ENCODE data around the gene VRK1. TPM values are rescaled to one million over a fixed set of nuclear protein-coding genes. Genes with fewer than 3 reads are reported as not detected.

Gene VRK1
- total RNA-seq, 1 experiment from 2014 or later = 39.1 TPM

DNA sequence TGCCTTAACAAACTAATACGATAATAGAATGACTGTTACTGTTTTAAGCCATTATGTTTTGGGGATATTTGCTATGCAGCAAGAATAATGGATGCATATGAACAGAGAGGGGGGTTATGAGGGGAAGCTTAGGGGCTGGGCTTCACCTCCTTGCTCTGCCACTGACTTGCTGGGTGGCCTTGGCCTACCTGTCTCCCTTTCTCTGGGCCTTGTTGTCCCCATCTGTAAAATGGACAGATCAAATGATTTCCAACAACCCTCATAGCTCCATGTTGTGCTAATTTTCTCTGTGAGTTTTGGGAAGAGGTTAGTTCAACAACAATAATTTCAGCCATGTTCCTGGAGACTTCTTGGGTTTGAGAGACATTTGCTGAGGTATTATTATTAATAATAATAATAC, 119.6 kb downstream of the VRK1 start:
- CTCF ChIA-PET = no interaction called here
- BruUV-seq (replicated peaks) = no TSS peak
- Histone ChIP-seq H3K4me3 (ENCODE audit: low read length) (no peak overlapping the region), H3K27ac (ENCODE audit: low read length) (no peak overlapping the region), H3K4me1 (ENCODE audit: insufficient read depth, low read length) (no peaks in the 10 kb centered on the region), H3K27me3 (ENCODE audit: low read length) (no peaks in the 10 kb centered on the region), H3K9me2 (replicated peaks; ENCODE audit: low read length) (no peaks in the 10 kb centered on the region), H2AFZ (ENCODE audit: low read length) (no peak overlapping the region), H3K4me2 (ENCODE audit: low read length) (no peak overlapping the region), H3F3A (ENCODE audit: low read length, unreplicated experiment) (no peaks in the 10 kb centered on the region), H3K36me3 (ENCODE audit: low read depth, low read length) (no peaks in the 10 kb centered on the region), H3K79me2 (ENCODE audit: low read length) (no peaks in the 10 kb centered on the region), H3K9ac (ENCODE audit: low read length) (no peak overlapping the region), H4K20me1 (ENCODE audit: low read length) (no peaks in the 10 kb centered on the region), H3K9me3 (ENCODE audit: low read length) (no peaks in the 10 kb centered on the region)
- no peak for ATAC-seq
- DNase-seq = no peak
- intact Hi-C loops (cut with micrococcal nuclease) = no loop called here
- POLR2A ChIA-PET (ENCODE audit: unreplicated experiment) = no interaction called here
- TF ChIP-seq EZH2 (IDR thresholded peaks at IDR 0.05; ENCODE audit: low read length, unreplicated experiment) = no peak

DNA sequence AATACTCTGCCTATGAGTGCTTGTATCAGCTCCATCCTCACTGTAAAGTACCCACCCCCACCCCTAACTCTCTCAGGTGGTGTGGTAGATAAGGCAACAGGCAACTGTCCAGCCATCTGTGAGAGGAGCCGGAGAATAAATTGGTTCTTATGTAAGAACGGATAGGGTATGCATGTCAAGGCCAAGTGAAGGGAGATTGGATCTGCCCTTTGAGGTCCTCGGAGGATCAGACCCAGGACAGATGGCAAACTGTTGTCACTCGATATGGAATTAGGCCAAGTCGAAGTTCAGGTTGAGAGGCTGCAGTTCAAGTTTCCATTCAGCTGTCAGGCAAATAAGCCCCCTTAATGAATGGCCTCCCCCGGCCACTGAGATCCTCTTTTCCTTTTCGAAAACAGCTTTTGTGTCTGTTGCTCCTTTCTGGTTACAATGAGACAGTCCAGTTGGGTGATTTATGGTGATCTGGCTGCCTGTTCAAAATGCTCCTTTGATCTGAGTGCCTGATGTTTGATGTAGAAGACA, 120.3 kb downstream of the VRK1 start:
- H3K4me2 ChIP-seq (ENCODE audit: low read length) = no peak overlapping the region
- TF ChIP-seq EZH2phosphoT487 (IDR thresholded peaks at IDR 0.05; ENCODE audit: borderline replicate concordance, low read length) = no peak
- no peak for TF ChIP-seq EZH2 (IDR thresholded peaks at IDR 0.05; ENCODE audit: low read length, unreplicated experiment)
- TF ChIP-seq, protein P1, sequence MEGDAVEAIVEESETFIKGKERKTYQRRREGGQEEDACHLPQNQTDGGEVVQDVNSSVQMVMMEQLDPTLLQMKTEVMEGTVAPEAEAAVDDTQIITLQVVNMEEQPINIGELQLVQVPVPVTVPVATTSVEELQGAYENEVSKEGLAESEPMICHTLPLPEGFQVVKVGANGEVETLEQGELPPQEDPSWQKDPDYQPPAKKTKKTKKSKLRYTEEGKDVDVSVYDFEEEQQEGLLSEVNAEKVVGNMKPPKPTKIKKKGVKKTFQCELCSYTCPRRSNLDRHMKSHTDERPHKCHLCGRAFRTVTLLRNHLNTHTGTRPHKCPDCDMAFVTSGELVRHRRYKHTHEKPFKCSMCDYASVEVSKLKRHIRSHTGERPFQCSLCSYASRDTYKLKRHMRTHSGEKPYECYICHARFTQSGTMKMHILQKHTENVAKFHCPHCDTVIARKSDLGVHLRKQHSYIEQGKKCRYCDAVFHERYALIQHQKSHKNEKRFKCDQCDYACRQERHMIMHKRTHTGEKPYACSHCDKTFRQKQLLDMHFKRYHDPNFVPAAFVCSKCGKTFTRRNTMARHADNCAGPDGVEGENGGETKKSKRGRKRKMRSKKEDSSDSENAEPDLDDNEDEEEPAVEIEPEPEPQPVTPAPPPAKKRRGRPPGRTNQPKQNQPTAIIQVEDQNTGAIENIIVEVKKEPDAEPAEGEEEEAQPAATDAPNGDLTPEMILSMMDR (conservative IDR thresholded peaks at IDR 0.05; ENCODE audit: low read depth, low read length) = no peak
- DNase-seq = no peak
- ChIA-PET CTCF (no interaction called here), POLR2A (ENCODE audit: unreplicated experiment) (no interaction called here)
- H3K27ac ChIP-seq (ENCODE audit: low read length) = no peak overlapping the region
- no peaks in the 10 kb centered on the region for H3K9me3 ChIP-seq (ENCODE audit: low read length)
- no peaks in the 10 kb centered on the region for H3K79me2 ChIP-seq (ENCODE audit: low read length)
- no peak for ATAC-seq
- no peak overlapping the region for H2AFZ ChIP-seq (ENCODE audit: low read length)
- no peak overlapping the region for H3K4me3 ChIP-seq (ENCODE audit: low read length)
- H3K9ac ChIP-seq (ENCODE audit: low read length) = no peak overlapping the region
- H4K20me1 ChIP-seq (ENCODE audit: low read length) = no peaks in the 10 kb centered on the region
- no peaks in the 10 kb centered on the region for H3K27me3 ChIP-seq (ENCODE audit: low read length)
- no peaks in the 10 kb centered on the region for H3K9me2 ChIP-seq (replicated peaks; ENCODE audit: low read length)
- no TSS peak for BruUV-seq (replicated peaks)
- H3F3A ChIP-seq (ENCODE audit: low read length, unreplicated experiment) = no peaks in the 10 kb centered on the region
- no peaks in the 10 kb centered on the region for H3K36me3 ChIP-seq (ENCODE audit: low read depth, low read length)
- H3K4me1 ChIP-seq (ENCODE audit: insufficient read depth, low read length) = no peaks in the 10 kb centered on the region
- intact Hi-C loops (cut with micrococcal nuclease) = no loop called here

DNA sequence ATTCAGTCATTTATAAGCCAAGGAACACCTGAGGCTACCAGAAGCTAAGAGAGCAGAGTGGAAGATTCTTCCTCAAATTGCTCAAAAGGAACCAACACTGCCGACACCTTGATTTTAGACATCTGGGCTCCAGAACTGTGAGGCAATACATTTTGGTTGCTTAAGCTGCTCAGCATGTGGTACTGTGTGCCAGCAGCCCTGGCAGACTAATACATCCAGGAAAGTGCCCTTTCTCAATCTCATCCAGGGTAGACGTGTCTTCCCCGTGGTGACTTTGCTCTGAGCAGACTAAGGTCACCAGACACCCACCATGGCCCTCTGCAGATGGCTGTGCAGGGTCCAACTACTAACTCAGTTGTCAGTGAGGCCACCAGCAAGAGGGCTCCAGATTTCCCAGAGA, 122.8 kb downstream of the VRK1 start:
- no peaks in the 10 kb centered on the region for H3K27me3 ChIP-seq (ENCODE audit: low read length)
- no peak for DNase-seq
- H3F3A ChIP-seq (ENCODE audit: low read length, unreplicated experiment) = no peaks in the 10 kb centered on the region
- intact Hi-C loops (cut with micrococcal nuclease) = no loop called here
- CTCF ChIA-PET = no interaction called here
- no peak overlapping the region for H3K4me2 ChIP-seq (ENCODE audit: low read length)
- no peak overlapping the region for H2AFZ ChIP-seq (ENCODE audit: low read length)
- BruUV-seq (replicated peaks) = no TSS peak
- H3K4me1 ChIP-seq (ENCODE audit: insufficient read depth, low read length) = no peaks in the 10 kb centered on the region
- ATAC-seq = no peak
- H3K9me3 ChIP-seq (ENCODE audit: low read length) = no peaks in the 10 kb centered on the region
- TF ChIP-seq EZH2 (IDR thresholded peaks at IDR 0.05; ENCODE audit: low read length, unreplicated experiment) = no peak
- TF ChIP-seq EZH2phosphoT487 (IDR thresholded peaks at IDR 0.05; ENCODE audit: borderline replicate concordance, low read length) = no peak
- TF ChIP-seq, protein P1 (conservative IDR thresholded peaks at IDR 0.05; ENCODE audit: low read depth, low read length) = no peak
- H3K79me2 ChIP-seq (ENCODE audit: low read length) = no peaks in the 10 kb centered on the region
- no peaks in the 10 kb centered on the region for H4K20me1 ChIP-seq (ENCODE audit: low read length)
- no peak overlapping the region for H3K27ac ChIP-seq (ENCODE audit: low read length)
- no peaks in the 10 kb centered on the region for H3K36me3 ChIP-seq (ENCODE audit: low read depth, low read length)
- no peak overlapping the region for H3K9ac ChIP-seq (ENCODE audit: low read length)
- POLR2A ChIA-PET (ENCODE audit: unreplicated experiment) = no interaction called here
- H3K4me3 ChIP-seq (ENCODE audit: low read length) = no peak overlapping the region
- no peaks in the 10 kb centered on the region for H3K9me2 ChIP-seq (replicated peaks; ENCODE audit: low read length)

Data from PC-3 (cell line).